Pons (tissue), 1 donor: ENCODE measurements around the gene GABRQ.

Experiments used
- DNase-seq: peaks from one replicate; pipeline ENCODE4 v3.0.0-alpha.2; 2016; ENCODE audit warnings: low spot score

The GABRQ gene

GRCh38 chrX:152637649-152638442, at the start of gene GABRQ:
Gene GABRQ, plus strand, starts transcription at chrX:152637895. Its CDS starts 308 bp downstream, at chrX:152638203.
- no peak for DNase-seq

- DNase-seq = no peak
These were observed 49.5 kb upstream of the GABRQ start for GRCh38 chrX:152588206-152588605.

- DNase-seq = peak; percentile 30
These were observed 36.7 kb upstream of the GABRQ start for GRCh38 chrX:152600853-152601633.

- DNase-seq = no peak
These were observed 35.7 kb upstream of the GABRQ start for GRCh38 chrX:152601848-152602616.

- DNase-seq = no peak
These were observed 22.9 kb upstream of the GABRQ start for GRCh38 chrX:152614791-152615190.

GRCh38 chrX:152619897-152620296, 17.8 kb upstream of the GABRQ start:
- DNase-seq = no peak

GRCh38 chrX:152632445-152633097, 5.1 kb upstream of the GABRQ start:
- DNase-seq = peak; percentile 29

- peak; percentile 55 for DNase-seq
These were observed 1.8 kb upstream of the GABRQ start for GRCh38 chrX:152635941-152636340.

GRCh38 chrX:152638443-152638904, 779 bp downstream of the GABRQ start:
- no peak for DNase-seq

- no peak for DNase-seq
These were observed 1.7 kb downstream of the GABRQ start for GRCh38 chrX:152639426-152639825.

GRCh38 chrX:152640034-152640818, 2.5 kb downstream of the GABRQ start:
- DNase-seq = no peak

GRCh38 chrX:152641256-152641875, 3.7 kb downstream of the GABRQ start:
- no peak for DNase-seq

GRCh38 chrX:152641996-152642395, 4.3 kb downstream of the GABRQ start:
- DNase-seq = peak; percentile 61

GRCh38 chrX:152642931-152643564, 5.4 kb downstream of the GABRQ start:
- DNase-seq = peak; percentile 83

- no peak for DNase-seq
These were observed 9.3 kb downstream of the GABRQ start for GRCh38 chrX:152646961-152647360.

GRCh38 chrX:152647978-152648377, 10.3 kb downstream of the GABRQ start:
- DNase-seq = no peak

- no peak for DNase-seq
These were observed 14.4 kb downstream of the GABRQ start for GRCh38 chrX:152652060-152652459.

- no peak for DNase-seq
These were observed 14.8 kb downstream of the GABRQ start for GRCh38 chrX:152652467-152652866.

- no peak for DNase-seq
These were observed 18.4 kb downstream of the GABRQ start for GRCh38 chrX:152656087-152656486.

GRCh38 chrX:152656890-152657289, 19.2 kb downstream of the GABRQ start:
- no peak for DNase-seq
